ENCODE measurements around the gene CTNNA3.

GRCh38 chr10:67011480-67011879, 684.5 kb downstream of the CTNNA3 start:
- TF ChIP-seq ZNF830 (tag by site-specific recombination; IDR thresholded peaks at IDR 0.05; ENCODE audit: low read depth), result no peak
- no peak for TF ChIP-seq ZFP37 (tag by site-specific recombination; IDR thresholded peaks at IDR 0.05)
- TF ChIP-seq YY1 (tag by site-specific recombination; IDR thresholded peaks at IDR 0.05), result no peak
- TF ChIP-seq CTCF (tag by site-specific recombination; IDR thresholded peaks at IDR 0.05), result no peak
- no peak for TF ChIP-seq HOXA7 (CRISPR knock-in tag; IDR thresholded peaks at IDR 0.05; ENCODE audit: borderline replicate concordance)
- no peak for TF ChIP-seq ZNF530 (tag by site-specific recombination; IDR thresholded peaks at IDR 0.05; ENCODE audit: low read depth)
